Measurements from ENCODE around the gene MID1. TPM values are rescaled to one million over a fixed set of nuclear protein-coding genes. Genes with fewer than 3 reads are reported as not detected.

Gene MID1
- total RNA-seq, 4 donors from 2014 or later: 0.91 to 1.9 (median 1.8) TPM

DNA sequence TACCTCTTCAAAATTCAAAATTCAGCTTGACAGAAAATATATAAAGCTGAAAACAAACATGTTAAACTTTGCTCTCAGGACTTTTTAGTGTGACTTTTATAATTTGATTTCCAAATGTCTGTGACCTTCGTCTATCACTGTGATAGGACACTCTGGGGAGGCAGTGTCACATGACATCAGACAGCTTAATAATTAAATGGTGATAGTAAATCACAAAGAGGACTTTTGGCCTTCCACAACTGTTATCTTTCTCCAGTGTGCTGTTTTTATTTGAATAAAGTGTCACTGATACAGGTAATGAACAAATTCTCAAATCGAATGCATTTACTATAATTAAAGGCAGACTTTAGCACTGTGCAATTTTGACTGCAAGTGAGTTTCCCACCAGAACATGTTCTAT is 83.1 kb downstream of the MID1 start:
- Histone ChIP-seq H3K4me1 (no peaks in the 10 kb centered on the region), H3K36me3 (no peaks in the 10 kb centered on the region), H3K27me3 (no peaks in the 10 kb centered on the region), H3K27ac (no peak overlapping the region), H3K4me3 (no peak overlapping the region), H3K9me3 (no peaks in the 10 kb centered on the region)
- in situ Hi-C loops (cut with MboI; ENCODE audit: low sequenced_read_pairs in 4 of 4): no loop called here
- TF ChIP-seq, protein P1, sequence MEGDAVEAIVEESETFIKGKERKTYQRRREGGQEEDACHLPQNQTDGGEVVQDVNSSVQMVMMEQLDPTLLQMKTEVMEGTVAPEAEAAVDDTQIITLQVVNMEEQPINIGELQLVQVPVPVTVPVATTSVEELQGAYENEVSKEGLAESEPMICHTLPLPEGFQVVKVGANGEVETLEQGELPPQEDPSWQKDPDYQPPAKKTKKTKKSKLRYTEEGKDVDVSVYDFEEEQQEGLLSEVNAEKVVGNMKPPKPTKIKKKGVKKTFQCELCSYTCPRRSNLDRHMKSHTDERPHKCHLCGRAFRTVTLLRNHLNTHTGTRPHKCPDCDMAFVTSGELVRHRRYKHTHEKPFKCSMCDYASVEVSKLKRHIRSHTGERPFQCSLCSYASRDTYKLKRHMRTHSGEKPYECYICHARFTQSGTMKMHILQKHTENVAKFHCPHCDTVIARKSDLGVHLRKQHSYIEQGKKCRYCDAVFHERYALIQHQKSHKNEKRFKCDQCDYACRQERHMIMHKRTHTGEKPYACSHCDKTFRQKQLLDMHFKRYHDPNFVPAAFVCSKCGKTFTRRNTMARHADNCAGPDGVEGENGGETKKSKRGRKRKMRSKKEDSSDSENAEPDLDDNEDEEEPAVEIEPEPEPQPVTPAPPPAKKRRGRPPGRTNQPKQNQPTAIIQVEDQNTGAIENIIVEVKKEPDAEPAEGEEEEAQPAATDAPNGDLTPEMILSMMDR (IDR thresholded peaks at IDR 0.05 in 4 of 5, conservative IDR thresholded peaks at IDR 0.05 in 1 of 5): no peak
- TF ChIP-seq POLR2A (IDR thresholded peaks at IDR 0.05): no peak
- DNase-seq: no peak
- intact Hi-C loops (cut with DNase I; ENCODE audit: low total_unique reads): no loop called here
- no peak for ATAC-seq

DNA sequence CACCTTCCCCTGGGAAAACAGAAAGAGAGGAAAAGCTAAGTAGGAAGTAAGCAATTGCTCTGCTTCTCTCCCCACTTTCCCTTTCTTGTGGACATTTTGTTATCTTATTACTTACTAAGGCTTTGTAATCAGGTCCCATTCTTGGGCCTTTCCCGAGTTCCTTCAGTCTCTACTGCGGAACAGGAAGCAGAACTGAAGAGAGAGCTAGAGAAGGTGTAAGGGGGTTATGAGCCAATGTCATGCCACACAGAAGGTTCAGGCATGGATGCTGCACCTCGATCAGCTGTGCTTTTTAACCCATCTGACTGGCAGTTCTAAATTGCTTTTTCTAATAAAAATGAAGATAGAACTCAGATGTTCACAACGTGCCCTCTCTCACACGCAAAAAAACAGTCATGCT is 83.6 kb downstream of the MID1 start:
- TF ChIP-seq, protein P1 (IDR thresholded peaks at IDR 0.05 in 4 of 5, conservative IDR thresholded peaks at IDR 0.05 in 1 of 5): no peak
- TF ChIP-seq POLR2A (IDR thresholded peaks at IDR 0.05): no peak
- ATAC-seq: no peak
- intact Hi-C loops (cut with DNase I; ENCODE audit: low total_unique reads) (no loop called here), in situ Hi-C loops (cut with MboI; ENCODE audit: low sequenced_read_pairs in 4 of 4) (no loop called here)
- Histone ChIP-seq H3K36me3 (no peaks in the 10 kb centered on the region), H3K27ac (no peak overlapping the region), H3K4me1 (no peaks in the 10 kb centered on the region), H3K27me3 (no peaks in the 10 kb centered on the region), H3K9me3 (no peaks in the 10 kb centered on the region), H3K4me3 (no peak overlapping the region)
- no peak for DNase-seq

DNA sequence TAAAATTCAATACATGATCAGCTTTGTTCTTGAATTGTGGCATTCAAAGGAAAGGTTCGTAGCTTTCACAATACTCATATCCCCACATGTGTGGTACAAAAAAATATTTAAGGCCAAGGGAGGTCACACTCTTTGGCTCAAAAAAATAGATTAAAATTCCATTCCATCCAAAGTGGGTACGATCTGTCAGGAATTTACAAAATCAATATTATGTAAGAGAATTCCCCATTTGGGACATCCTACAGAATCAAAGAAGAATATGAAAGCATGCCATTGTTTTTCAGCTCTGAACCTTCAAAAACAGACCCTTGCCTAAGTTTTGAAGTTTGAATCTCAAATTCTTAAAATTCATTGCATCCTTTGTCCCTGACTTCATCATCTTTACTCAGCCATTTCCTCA is 85.8 kb downstream of the MID1 start:
- no peak for DNase-seq
- TF ChIP-seq, protein P1 (IDR thresholded peaks at IDR 0.05 in 4 of 5, conservative IDR thresholded peaks at IDR 0.05 in 1 of 5): no peak
- no peak for TF ChIP-seq POLR2A (IDR thresholded peaks at IDR 0.05)
- ATAC-seq: no peak
- H3K4me1 ChIP-seq: no peaks in the 10 kb centered on the region
- no peak overlapping the region for H3K27ac ChIP-seq
- in situ Hi-C loops (cut with MboI; ENCODE audit: low sequenced_read_pairs in 4 of 4) (no loop called here), intact Hi-C loops (cut with DNase I; ENCODE audit: low total_unique reads) (no loop called here)
- no peaks in the 10 kb centered on the region for H3K9me3 ChIP-seq
- H3K27me3 ChIP-seq: no peaks in the 10 kb centered on the region
- no peak overlapping the region for H3K4me3 ChIP-seq
- H3K36me3 ChIP-seq: no peaks in the 10 kb centered on the region

DNA sequence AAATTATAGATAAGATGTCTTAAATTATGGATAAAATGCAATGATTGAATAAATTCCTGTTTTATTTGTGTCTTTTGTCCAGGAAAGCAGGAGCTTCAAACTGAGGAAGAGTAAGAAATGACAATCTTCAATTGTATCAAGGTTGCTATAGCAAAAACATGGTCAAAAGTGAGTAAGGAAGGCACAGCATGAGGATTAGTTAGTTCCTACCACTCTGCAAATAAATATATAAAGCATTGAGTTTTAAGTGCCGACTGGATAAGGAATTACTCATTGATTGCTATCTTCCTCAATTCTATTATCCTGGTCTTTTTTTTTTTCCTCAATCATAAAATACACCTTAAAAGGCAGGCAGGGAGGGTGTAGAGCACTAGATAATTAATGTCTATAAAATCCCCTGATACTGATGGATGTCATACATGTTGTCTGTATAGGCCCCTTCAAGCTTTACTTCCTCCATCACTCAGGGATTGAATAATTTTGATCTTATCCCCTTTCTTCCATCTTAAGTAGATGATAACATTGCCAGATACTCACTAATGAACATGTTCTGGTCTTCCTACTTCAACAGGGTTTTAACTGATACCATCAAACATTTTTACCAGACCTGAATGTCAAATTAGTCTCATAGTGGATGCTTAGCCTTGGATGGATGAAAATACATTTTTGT is 86.6 kb downstream of the MID1 start:
- no peak for TF ChIP-seq POLR2A (IDR thresholded peaks at IDR 0.05)
- TF ChIP-seq, protein P1 (IDR thresholded peaks at IDR 0.05 in 4 of 5, conservative IDR thresholded peaks at IDR 0.05 in 1 of 5): no peak
- no peaks in the 10 kb centered on the region for H3K36me3 ChIP-seq
- H3K27me3 ChIP-seq: no peaks in the 10 kb centered on the region
- H3K4me3 ChIP-seq: no peak overlapping the region
- no peak overlapping the region for H3K27ac ChIP-seq
- in situ Hi-C loops (cut with MboI; ENCODE audit: low sequenced_read_pairs in 4 of 4): no loop called here
- intact Hi-C loops (cut with DNase I; ENCODE audit: low total_unique reads): no loop called here
- H3K4me1 ChIP-seq: no peaks in the 10 kb centered on the region
- H3K9me3 ChIP-seq: no peaks in the 10 kb centered on the region
- DNase-seq: no peak
- no peak for ATAC-seq

DNA sequence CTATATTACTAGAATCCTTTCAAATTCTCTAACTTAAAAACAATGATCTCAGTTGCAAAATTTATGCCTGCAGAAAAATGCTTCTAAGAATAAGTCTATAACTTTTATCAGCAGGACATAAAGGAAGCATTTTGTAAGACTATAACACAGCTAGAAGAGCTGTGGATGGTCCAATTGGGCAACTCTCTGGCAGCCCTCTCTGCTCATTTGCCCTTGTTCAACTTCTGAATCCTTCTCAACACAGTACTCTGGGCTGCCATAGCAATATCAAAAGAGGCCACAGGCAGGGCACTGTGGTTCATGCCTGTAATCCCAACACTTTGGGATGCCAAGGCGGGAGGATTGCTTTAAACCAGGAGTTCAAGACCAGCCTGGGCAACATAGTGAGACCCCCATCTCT is 88.5 kb downstream of the MID1 start:
- no peaks in the 10 kb centered on the region for H3K9me3 ChIP-seq
- intact Hi-C loops (cut with DNase I; ENCODE audit: low total_unique reads) (no loop called here), in situ Hi-C loops (cut with MboI; ENCODE audit: low sequenced_read_pairs in 4 of 4) (no loop called here)
- no peaks in the 10 kb centered on the region for H3K27me3 ChIP-seq
- H3K27ac ChIP-seq: no peak overlapping the region
- H3K4me1 ChIP-seq: no peaks in the 10 kb centered on the region
- H3K4me3 ChIP-seq: no peak overlapping the region
- TF ChIP-seq, protein P1 (IDR thresholded peaks at IDR 0.05 in 4 of 5, conservative IDR thresholded peaks at IDR 0.05 in 1 of 5): no peak
- TF ChIP-seq POLR2A (IDR thresholded peaks at IDR 0.05): no peak
- no peak for ATAC-seq
- DNase-seq: no peak
- no peaks in the 10 kb centered on the region for H3K36me3 ChIP-seq

Measured in gastrocnemius medialis (tissue), 4 donors.